Sigmoid colon (tissue), 7 donors: Measurements from ENCODE around the gene CEACAM1. TPM values are rescaled to one million over a fixed set of nuclear protein-coding genes. Genes with fewer than 3 reads are reported as not detected.
"Not testable (repeated sequence)": the region's sequence is repeated elsewhere in the genome, so short reads cannot be mapped to it uniquely, and the experiment has no call there.

Source experiments
- DNase-seq: peaks from one replicate; pipeline ENCODE4 v3.0.0-alpha.2; 2019
- H3K27ac ChIP-seq, 4 donors: fragments of 200-600 bp; sonication (generic); one replicate each; pipeline ENCODE4 v1.5.1; 2016 to 2019; ENCODE audit warnings: mild to moderate bottlenecking in 1 of 4
- H3K27me3 ChIP-seq, 3 donors: fragments of 200-600 bp; sonication (generic); one replicate each; pipeline ENCODE4 v1.5.1; 2019; ENCODE audit warnings: mild to moderate bottlenecking in 1 of 3
- H3K36me3 ChIP-seq, 4 donors: fragments of 200-600 bp; sonication (generic); one replicate each; pipeline ENCODE4 v1.5.1; 2016 to 2019
- H3K4me1 ChIP-seq, 4 donors: fragments of 200-600 bp; sonication (generic); one replicate each; pipeline ENCODE4 v1.5.1; 2017 to 2019
- H3K4me3 ChIP-seq, 4 donors: fragments of 200-600 bp; sonication (generic); one replicate each; pipeline ENCODE4 v1.5.1; 2017 to 2019; ENCODE audit warnings: mild to moderate bottlenecking in 2 of 4, moderate library complexity in 1 of 4
- H3K9me3 ChIP-seq, 4 donors: fragments of 200-600 bp in 3 of 4; sonication (generic) in 3 of 4; one replicate each; pipeline versions ENCODE4 v1.5.1 to v1.6.1; 2013 to 2019
- CTCF ChIP-seq, 4 experiments: fragments of 450-650 bp in 3 of 4; fragments of 200-600 bp in 1 of 4; IDR thresholded peaks; one replicate each; pipeline ENCODE4 v1.5.1; 2016 to 2019; ENCODE audit warnings: antibody characterized with exemption in 4 of 4, mild to moderate bottlenecking in 3 of 4, moderate library complexity in 2 of 4
- EP300 ChIP-seq, 4 donors: sonication (generic); formaldehyde crosslinking; IDR thresholded peaks; one replicate each; pipeline ENCODE4 v1.6.1; 2017; ENCODE audit warnings: antibody characterized with exemption in 4 of 4
- POLR2A ChIP-seq, 2 donors: fragments of 450-650 bp; IDR thresholded peaks; one replicate each; pipeline ENCODE4 v1.6.1; 2016; ENCODE audit warnings: antibody characterized with exemption in 2 of 2, mild to moderate bottlenecking in 2 of 2, moderate library complexity in 2 of 2
- POLR2AphosphoS5 ChIP-seq, 4 donors: sonication (generic); formaldehyde crosslinking; IDR thresholded peaks; one replicate each; pipeline ENCODE4 v1.6.1; 2017; ENCODE audit warnings: antibody characterized with exemption in 4 of 4
- WGBS, 2 donors: extraction: QIAGEN DNeasy Blood & Tissue Kit; methylation state at CpG; one replicate each; pipeline ENCODE4 v1.1.7; 2013; 5-methylcytosine and 5-hydroxymethylcytosine counted together
- intact Hi-C: fragments of 100-400 bp; cut with DNase I; formaldehyde crosslinking; loops from one replicate; pipeline ENCODE4 v1.15.1; 2023
- polyA plus RNA-seq, 3 donors: library from polyadenylated mRNA; stranded (reverse); fragments of 200-250 nt; gene quantifications; one replicate each; pipeline ENCODE4 v1.2.3, GENCODE V29; 2013
- small RNA-seq, 3 donors: library from RNA; depleted of rRNA; stranded (forward); fragments of <200 nt; gene quantifications; one replicate each; pipeline ENCODE3, GENCODE V24; 2016
- total RNA-seq, 4 donors: library from RNA; depleted of rRNA; stranded (reverse); fragments of >200 nt; gene quantifications; one replicate each; pipeline ENCODE4 v1.1.0, GENCODE V29; 2016
- donor health status: healthy with polysubstance abuse.
- donor health status: Bipolar disorder and iron deficiency.
- donor health status: healthy.

Gene CEACAM1
- total and polyA plus RNA-seq, 7 donors: 0.55 to 444 (median 2.4) TPM

DNA sequence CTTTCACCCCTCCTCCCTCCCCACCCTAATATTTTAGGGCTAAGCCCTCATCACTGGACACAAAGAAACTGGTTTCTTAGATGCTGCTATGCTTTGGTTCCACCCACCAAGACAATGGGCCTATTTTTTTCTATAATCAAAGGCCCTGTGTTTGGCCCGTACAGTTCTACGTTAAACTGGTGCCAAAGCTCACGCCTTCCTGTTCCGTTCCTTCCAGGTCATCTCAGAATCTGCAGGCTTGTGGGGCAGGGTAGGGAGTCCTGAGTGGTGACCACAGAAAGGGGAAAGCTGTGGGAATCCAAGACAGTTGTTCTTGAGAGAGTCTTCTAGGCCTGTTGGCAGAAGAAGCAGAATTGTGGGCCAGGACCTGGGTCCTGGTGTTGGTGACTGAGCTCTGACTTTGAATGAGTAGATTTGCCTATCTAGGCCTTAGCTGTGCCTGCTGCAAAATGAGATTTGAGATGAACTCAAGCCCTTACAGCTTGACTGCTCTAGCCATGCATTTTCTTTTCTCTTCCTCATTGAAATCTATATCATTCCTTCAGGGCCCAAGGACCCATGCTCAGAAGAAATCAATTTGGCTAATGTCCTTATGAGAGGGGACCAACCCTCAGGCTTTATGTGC lies 66.5 kb downstream of the CEACAM1 start:
- peak overlapping the region in 1 of 4 donors; percentile 19 for H3K27ac ChIP-seq
- no peaks in the 10 kb centered on the region for H3K9me3 ChIP-seq
- H3K36me3 ChIP-seq: no peaks in the 10 kb centered on the region
- H3K4me1 ChIP-seq: no peaks in the 10 kb centered on the region
- TF ChIP-seq POLR2A (IDR thresholded peaks at IDR 0.05) (no peak), EP300 (IDR thresholded peaks at IDR 0.05) (no peak), POLR2AphosphoS5 (IDR thresholded peaks at IDR 0.05) (no peak), CTCF (IDR thresholded peaks at IDR 0.05) (no peak)
- no peak for DNase-seq
- WGBS, 2 donors: 26 to 63% methylated on average over 4 of the region's 4 CpGs
- H3K27me3 ChIP-seq: no peaks in the 10 kb centered on the region
- intact Hi-C loops: no loop called here
- no peak overlapping the region for H3K4me3 ChIP-seq

DNA sequence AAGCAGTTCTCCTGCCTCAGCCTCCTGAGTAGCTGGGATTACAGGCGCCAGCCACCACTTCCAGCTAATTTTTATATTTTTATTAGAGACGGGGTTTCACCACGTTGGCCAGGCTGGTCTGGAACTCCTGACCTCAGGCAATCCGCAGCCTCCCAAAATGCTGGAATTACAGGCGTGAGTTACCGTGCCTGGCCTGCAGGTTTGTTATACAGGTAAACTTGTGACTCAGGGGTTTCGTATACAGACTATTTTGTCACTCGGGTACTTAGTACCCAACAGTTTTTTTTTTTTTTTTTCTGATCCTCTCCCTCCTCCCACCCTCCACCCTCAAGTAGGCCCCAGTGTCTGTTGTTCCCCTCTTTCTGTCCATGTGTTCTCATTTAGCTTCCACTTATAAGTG lies 67.0 kb downstream of the CEACAM1 start:
- DNase-seq, H3K27me3 ChIP-seq, intact Hi-C loops, H3K4me1 ChIP-seq, H3K9me3 ChIP-seq, H3K36me3 ChIP-seq, H3K4me3 ChIP-seq: not testable (repeated sequence)
- peak overlapping the region in 1 of 4 donors; percentile 27 for H3K27ac ChIP-seq
- 87% methylated on average over 8 of the region's 8 CpGs for WGBS, 2 donors

DNA sequence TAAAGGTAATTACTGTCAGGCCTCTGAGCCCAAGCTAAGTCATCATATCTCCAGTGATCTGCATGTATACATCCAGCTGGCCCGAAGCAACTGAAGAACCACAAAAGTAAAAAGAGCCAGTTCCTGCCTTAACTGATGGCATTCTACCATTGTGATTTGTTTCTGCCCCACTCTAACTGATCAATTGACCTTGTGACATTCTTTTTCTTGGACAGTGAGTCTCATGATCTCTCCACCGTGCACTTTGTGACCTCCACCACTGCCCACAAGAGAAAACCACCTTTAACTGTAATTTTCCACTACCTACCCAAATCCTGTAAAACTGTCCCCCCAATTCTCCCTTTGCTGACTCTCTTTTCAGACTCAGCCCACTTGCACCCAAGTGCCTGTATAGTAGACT lies 68.4 kb downstream of the CEACAM1 start:
- H3K27me3 ChIP-seq: no peaks in the 10 kb centered on the region
- no peak for TF ChIP-seq POLR2AphosphoS5 (IDR thresholded peaks at IDR 0.05)
- TF ChIP-seq CTCF (IDR thresholded peaks at IDR 0.05): no peak
- no peak for TF ChIP-seq EP300 (IDR thresholded peaks at IDR 0.05)
- TF ChIP-seq POLR2A (IDR thresholded peaks at IDR 0.05): no peak
- no peak for DNase-seq
- no peaks in the 10 kb centered on the region for H3K4me1 ChIP-seq
- H3K27ac ChIP-seq: no peak overlapping the region
- intact Hi-C loops: no loop called here
- H3K4me3 ChIP-seq: no peak overlapping the region
- no peaks in the 10 kb centered on the region for H3K9me3 ChIP-seq
- H3K36me3 ChIP-seq: no peaks in the 10 kb centered on the region
- 85 to 91% methylated on average over 2 of the region's 2 CpGs for WGBS, 2 donors

Small RNA genes lying within 50 kb of the gene (small RNA-seq; reads per million reads assigned to genes)
- gene RNU4-60P: 0 reads per million in 3 donors

Other genes starting within 250 kb of the CEACAM1 start
- gene PRR19, start 226.3 kb downstream of the CEACAM1 start, total RNA-seq: not detected
- gene PRR19, start 226.3 kb downstream of the CEACAM1 start, polyA plus RNA-seq: under 1 TPM in 2 of 3 donors, not detected in 1; 0.69 to 0.79 TPM
- gene PAFAH1B3, start 225.9 kb downstream of the CEACAM1 start, total RNA-seq: 1 to 10 TPM; 5.6 to 8.6 (median 6.0) TPM
- gene PAFAH1B3, start 225.9 kb downstream of the CEACAM1 start, polyA plus RNA-seq: 10 to 100 TPM; 27.0 to 44.3 (median 27.7) TPM
- gene TMEM145, start 215.2 kb downstream of the CEACAM1 start, total RNA-seq: 1 to 10 TPM in 1 of 4 donors, under 1 TPM in 2, not detected in 1; 0.54 to 4.4 (median 0.71) TPM
- under 1 TPM in 1 of 3 donors, not detected in 2; 0.58 TPM for gene TMEM145, start 215.2 kb downstream of the CEACAM1 start, polyA plus RNA-seq
- gene MEGF8, start 202.8 kb downstream of the CEACAM1 start, total RNA-seq: 10 to 100 TPM in 2 of 4 donors, 1 to 10 TPM in 2; 5.4 to 21.6 (median 9.3) TPM
- gene MEGF8, start 202.8 kb downstream of the CEACAM1 start, polyA plus RNA-seq: 10 to 100 TPM in 1 of 3 donors, 1 to 10 TPM in 2; 1.8 to 13.9 (median 2.3) TPM
- gene CNFN, start 138.2 kb downstream of the CEACAM1 start, total RNA-seq: not detected
- 10 to 100 TPM in 1 of 3 donors, 1 to 10 TPM in 2; 6.1 to 21.0 (median 9.7) TPM for gene CNFN, start 138.2 kb downstream of the CEACAM1 start, polyA plus RNA-seq
- gene LIPE, start 101.1 kb downstream of the CEACAM1 start, total RNA-seq: 10 to 100 TPM in 1 of 4 donors, 1 to 10 TPM in 3; 1.6 to 38.5 (median 7.5) TPM
- 10 to 100 TPM in 1 of 3 donors, 1 to 10 TPM in 2; 3.0 to 48.0 (median 3.9) TPM for gene LIPE, start 101.1 kb downstream of the CEACAM1 start, polyA plus RNA-seq
- not detected for gene CXCL17, start 85.5 kb downstream of the CEACAM1 start, total RNA-seq
- 1 to 10 TPM in 1 of 3 donors, under 1 TPM in 1, not detected in 1; 0.90 to 1.2 TPM for gene CXCL17, start 85.5 kb downstream of the CEACAM1 start, polyA plus RNA-seq
- not detected for gene CEACAM8, start 66.4 kb upstream of the CEACAM1 start, total RNA-seq
- gene CEACAM8, start 66.4 kb upstream of the CEACAM1 start, polyA plus RNA-seq: under 1 TPM in 2 of 3 donors, not detected in 1; 0.69 to 0.76 TPM
- gene PSG3, start 212.0 kb upstream of the CEACAM1 start, total RNA-seq: not detected
- not detected for gene PSG3, start 212.0 kb upstream of the CEACAM1 start, polyA plus RNA-seq
- not detected for gene PSG8, start 237.2 kb upstream of the CEACAM1 start, total RNA-seq
- not detected for gene PSG8, start 237.2 kb upstream of the CEACAM1 start, polyA plus RNA-seq